Measurements from ENCODE around the gene SLC35F1.

GRCh38 chr6:118016532-118016931, 109.5 kb downstream of the SLC35F1 start:
- TF ChIP-seq CTCF (IDR thresholded peaks at IDR 0.05) (no peak), POLR2A (IDR thresholded peaks at IDR 0.05) (no peak)
